Activated CD4-positive, alpha-beta T cell treated with anti-CD3 and anti-CD28 coated beads, Interleukin-2, amount 50 U/mL, for 16 hours (primary cell): Measurements from ENCODE around the gene PMFBP1.

Experiments
- DNase-seq: peaks from one replicate; pipeline ENCODE4 v3.0.0-alpha.2; 2020

PMFBP1 gene, protein sequence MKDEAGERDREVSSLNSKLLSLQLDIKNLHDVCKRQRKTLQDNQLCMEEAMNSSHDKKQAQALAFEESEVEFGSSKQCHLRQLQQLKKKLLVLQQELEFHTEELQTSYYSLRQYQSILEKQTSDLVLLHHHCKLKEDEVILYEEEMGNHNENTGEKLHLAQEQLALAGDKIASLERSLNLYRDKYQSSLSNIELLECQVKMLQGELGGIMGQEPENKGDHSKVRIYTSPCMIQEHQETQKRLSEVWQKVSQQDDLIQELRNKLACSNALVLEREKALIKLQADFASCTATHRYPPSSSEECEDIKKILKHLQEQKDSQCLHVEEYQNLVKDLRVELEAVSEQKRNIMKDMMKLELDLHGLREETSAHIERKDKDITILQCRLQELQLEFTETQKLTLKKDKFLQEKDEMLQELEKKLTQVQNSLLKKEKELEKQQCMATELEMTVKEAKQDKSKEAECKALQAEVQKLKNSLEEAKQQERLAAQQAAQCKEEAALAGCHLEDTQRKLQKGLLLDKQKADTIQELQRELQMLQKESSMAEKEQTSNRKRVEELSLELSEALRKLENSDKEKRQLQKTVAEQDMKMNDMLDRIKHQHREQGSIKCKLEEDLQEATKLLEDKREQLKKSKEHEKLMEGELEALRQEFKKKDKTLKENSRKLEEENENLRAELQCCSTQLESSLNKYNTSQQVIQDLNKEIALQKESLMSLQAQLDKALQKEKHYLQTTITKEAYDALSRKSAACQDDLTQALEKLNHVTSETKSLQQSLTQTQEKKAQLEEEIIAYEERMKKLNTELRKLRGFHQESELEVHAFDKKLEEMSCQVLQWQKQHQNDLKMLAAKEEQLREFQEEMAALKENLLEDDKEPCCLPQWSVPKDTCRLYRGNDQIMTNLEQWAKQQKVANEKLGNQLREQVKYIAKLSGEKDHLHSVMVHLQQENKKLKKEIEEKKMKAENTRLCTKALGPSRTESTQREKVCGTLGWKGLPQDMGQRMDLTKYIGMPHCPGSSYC

DNA sequence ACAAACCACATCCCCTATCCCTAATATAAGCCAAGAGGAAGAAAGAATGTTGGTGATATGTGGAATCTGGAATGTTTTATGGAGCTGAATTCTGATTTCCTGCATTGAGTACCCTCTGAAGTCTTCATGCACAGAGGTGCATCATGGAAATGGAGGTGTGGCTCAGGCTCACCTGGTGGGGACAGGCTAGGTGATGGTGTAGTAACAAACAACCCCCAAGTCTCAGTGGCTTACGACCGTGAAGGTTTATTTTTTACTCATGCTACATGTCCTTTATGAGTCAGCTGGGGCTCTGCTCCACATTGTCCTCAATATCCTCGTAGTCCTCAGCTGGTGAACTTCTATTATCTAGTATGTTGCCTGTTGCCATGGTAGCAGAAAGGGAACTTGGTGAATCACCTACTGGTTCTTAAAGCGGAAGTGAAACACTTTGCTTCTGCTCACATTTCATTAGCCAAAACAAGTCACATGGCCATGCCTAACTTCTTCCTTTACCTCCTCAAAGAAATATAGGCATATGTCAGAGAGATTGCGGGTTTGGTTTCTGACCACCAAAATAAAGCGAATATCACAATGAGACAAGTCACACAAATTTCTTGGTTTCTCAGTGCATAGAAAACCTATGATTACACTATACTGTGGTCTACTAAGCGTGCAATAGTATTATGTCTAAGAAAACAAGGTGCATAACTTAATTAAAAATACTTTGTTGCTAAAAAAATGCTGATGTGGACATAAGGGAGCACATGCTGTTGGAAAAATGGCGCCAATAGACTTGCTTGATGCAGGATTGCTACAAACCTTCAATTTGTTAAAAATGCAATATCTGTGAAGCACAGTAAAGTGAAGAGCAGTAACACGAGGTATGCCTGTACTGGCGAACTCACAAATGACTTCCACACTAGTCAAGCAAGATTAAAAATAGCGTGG is at the start of gene PMFBP1:
TSS of gene PMFBP1 (minus strand) at position 51 of the 930 bp plus-strand sequence. CDS start 947 bp downstream, outside the sequence.
- DNase-seq = peak; percentile 66

DNA sequence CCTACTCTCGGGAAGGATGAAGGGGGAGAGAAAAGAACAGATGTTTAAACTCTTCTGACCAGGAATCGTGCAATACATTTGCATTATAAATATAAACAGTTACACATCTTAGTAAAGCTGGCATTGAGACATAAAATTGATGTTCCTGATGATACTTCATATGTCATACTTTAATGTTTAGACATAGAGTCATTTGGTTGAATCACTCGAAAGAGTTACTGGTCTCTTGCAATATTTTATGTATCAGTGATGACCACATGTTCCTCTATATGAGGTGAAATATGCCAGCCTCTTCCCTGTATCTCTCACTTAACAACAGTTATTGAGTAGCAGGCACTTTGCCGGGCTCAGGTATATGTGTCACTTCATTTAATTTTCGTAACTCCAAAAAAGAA is 49.7 kb upstream of the PMFBP1 start:
- no peak for DNase-seq

DNA sequence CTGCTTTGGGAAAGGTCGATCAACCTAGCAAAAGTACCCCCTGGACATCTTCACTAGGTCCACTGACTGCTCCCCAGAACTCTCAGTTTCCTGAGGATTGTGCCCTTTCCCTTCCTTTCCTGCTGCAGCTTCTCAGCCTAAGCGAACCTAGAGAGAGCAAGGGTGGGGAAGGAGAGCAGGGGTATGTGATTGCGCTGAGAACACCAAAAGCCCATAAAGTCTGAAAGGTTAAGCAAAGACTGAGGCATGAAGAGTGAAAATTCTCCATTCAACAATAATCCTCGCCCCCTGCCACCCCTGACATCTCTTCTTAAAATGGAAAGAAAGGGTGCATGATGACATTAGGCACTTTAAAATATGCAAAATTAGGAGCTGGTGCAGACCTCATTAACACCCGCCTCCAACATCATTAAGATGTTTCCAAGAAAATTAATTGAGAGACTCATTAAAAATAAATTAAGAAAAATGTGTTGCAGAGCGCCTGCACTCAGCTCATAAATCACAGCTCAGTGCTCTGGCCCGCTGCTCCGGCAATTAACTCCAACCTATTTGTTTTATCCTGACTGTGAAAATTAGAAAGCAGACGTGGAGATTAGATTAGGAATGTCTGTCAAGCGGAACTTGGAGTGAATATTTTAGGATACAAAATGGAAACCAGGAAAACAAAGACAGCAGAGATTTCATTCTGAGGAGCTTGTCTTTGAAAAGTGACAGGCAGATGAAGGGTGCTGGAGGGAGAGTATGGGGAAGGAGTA is 49.1 kb upstream of the PMFBP1 start:
- no peak for DNase-seq

DNA sequence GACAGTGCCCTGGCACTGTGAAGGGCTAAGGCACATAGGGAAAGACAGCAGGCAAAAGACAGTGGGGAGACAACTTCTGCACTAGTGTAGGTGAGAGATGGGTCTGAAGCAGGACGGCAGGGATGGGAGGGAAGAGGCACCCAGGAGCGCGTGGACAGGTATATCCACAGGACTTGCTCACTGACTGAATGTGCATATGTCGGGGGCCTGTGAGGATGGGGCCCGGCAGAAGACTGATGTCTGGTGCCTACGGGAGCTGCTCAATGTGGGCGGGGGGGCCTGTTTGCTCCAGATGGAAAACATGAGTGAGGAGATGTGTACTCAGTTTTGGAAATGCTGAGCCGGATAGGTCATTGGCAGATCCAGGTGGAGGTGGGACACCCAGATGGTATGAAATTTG is 47.3 kb upstream of the PMFBP1 start:
- no peak for DNase-seq

DNA sequence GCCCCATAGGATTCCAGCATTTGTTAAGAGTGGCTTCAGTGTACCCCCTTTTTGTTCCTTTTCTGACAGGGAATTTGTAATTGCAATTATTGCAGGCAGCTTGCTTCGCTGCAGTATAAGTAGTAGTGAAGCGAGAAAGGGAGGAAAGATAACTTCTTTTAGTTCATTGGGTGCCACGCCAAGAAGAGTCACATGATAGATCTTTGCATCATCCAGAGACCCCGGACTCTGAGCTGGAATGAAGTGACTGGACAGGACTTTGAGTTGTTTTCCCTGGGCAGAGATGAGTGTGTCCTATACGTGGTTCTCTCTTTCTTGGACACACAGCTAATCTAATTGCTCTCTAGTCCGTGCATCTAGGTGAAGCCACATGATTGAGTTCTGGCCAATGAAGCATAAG is 44.8 kb upstream of the PMFBP1 start:
- no peak for DNase-seq

DNA sequence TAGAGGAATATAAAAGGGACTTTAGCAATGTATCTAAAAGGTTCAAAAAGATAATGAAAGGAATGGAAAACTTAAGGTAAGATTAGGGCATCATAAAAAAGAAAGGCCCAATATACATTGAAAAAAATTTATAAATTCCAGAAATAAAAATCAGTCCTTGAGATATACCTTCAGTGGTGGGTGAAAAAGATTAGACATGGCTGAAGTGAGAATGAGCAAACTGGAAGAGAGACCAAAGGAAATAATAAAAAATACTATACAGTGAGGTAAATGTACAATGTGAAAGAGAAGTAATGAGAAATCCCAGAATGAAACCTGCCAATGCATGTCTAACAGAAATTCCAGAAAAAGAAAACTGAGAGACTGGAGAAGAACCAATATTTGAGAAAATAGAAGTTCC is 42.9 kb upstream of the PMFBP1 start:
- no peak for DNase-seq

DNA sequence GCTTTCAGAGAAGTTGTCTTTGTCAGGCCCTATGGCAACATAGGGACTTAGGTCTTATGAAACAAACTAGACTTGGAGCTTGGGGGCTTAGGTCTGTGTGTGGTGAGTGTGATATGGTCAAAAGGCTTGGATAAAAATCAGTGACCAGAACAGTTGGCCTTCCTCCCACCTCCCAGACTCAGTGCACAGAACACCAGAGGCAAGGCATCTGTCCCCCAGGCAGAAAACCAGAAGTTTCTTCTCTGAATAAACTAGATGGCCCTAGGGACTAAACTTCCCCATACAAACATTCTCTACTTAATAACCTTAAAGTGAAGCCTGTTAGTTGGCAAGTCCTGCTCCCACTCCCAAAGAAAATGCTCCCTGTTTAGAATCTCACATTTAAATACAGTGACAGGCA is 39.2 kb upstream of the PMFBP1 start:
- DNase-seq = no peak

DNA sequence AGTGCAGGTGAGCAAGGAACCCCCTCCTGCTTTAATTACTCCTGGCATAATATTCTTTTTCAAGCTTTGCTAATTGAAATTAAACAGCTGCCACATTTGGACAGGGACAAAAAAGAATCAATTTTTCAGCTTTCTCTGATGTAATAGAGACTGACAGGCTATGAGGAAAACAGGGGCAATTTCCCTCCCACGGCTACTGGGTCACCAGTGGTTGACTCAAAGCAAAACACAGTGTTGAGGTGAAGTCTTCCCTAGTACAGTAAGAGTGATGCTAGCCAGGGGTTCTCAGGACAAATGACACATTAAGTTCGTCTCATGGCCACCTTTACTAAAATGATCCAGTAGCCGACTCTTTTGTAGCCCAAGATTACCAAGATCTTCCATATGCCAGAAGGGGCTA is 38.6 kb upstream of the PMFBP1 start:
- no peak for DNase-seq

DNA sequence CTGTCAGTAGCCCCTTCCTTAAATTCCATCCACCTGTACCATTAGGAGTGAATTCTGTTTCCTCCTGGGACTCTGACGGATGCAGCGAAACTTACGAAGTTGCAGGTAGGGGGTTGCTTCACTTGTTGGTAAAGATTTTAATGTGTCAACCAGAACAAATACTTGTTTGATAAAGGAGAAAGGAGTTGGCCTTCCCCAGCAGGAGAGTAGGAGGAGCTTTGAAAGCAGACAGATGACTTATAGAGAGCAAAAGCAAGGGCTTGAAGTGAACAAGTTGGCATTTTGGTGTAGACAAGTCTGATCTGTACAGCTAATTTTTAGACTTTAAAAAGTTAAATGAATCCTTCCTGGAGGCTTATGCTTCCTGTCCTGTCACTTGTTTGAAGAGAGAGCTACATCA is 38.1 kb upstream of the PMFBP1 start:
- DNase-seq = no peak

DNA sequence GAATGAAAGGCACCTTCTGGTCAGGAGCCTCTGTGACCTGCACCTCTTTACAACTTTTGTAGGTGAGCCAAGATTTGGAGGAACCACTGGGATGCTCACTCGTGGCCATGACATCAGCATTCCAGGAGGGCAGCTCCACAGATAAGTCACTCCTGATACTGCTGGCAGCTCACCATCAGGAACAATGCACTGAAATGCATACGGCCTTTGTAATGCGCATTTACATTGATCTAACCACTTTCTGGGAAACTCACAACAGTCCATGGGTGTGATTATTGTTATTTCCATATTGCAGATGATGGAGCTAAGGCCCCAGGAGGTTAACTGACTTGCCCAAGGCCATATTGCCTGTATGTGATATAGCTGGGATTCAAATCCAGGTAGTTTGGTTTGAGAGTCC is 34.3 kb upstream of the PMFBP1 start:
- DNase-seq = no peak

DNA sequence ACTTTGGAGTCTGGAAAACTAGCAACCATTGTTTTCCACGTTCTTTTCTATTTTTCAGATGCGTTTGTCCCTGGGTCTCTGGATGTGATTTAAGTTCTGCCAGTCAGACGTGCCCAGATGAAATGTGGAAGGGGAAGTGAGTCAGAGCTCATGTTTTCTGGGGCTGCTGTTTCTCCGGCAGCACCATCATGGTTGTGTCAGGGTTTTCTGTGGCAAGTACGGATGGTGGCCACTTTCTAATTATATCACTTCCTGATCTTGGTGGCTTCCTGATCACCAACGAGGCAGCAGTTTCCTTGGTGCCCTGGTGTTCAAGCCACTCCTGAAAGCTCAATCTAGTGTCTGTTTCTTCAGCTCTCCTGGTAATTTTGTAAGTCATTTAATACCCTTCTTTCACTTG is 31.4 kb upstream of the PMFBP1 start:
- peak; percentile 70 for DNase-seq

DNA sequence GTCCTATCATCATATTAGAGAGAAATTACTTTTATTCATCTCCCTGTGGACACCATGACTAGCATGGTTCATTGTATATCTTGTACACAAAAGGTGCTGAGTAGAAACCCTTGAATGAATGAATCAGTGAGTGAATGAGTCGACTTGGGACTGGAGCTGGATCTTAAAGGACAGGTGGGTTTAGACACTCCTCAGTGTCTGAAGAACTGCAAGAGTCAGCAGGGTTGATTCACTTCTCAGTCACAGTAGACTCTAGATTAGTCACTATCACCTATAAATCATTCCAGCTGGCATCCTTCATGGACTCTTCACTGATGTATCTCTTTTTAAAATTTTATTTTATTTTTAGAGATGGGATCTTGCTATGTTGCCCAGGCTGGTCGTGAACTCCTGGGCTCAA is 30.1 kb upstream of the PMFBP1 start:
- peak; percentile 18 for DNase-seq

DNA sequence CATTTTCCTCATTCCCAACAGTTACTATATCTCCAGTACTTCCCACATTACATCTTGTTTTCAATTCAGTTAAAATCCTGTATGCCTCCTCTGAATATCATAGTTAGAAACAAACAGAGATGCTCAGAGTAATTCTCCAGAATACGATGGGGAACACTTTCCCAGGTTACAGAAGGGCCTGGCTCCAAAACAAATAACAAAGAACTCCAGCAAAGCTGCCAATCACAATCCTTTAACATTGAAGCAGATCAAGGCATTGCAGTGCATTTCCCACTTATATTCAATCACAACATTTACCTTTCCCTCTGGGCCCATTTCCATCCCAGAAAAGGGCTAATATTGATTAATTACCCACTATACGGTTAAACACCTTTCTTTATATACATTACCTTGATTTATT is 29.4 kb upstream of the PMFBP1 start:
- DNase-seq = no peak

DNA sequence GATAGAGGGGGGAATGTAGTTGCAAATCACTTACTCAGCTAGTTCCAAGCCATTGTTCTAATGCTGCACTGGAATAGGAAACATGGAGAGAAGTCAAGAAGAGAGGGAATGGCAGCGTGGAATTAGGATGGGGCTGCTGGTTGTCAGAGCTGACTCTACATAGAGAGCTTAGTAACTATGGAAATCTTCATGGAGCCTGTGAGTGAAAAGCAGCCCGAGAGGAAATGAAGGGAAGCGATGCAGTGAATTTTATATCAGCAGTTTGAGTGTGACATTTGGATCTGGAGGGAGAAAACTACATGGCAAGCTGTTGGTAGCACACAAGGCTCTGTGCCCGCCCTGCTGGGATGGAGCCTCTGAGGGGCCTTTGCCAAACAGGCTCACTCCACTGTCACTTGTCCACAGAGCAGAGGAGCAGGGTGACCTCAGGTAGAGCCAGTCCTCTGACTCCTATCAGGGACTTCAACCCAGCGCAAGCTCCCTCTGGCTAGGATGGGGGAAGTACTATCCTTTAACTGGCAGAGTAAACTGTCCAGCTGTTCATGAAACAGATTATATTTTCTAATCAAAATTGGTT is 27.9 kb upstream of the PMFBP1 start:
- no peak for DNase-seq

DNA sequence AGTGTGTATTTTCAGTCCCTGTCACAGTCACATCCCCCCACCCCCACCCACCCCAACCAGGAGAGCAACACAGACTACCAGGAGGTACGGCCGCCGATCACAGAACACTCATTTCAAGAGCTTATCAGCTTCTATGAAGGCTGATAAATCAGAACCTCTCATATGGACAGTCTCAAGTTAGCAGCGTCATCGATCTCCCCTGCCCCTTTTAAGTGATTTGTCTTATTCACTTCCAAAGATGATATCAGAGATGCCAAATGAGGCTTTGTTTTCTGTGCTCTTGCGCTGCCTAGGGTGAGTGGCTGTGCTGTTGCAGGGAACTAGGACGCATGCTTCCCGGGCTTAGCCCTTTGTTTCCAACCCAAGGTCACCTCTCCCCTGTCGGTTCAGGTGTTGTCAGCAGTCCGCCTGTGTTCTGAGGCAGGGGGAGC is 26.8 kb upstream of the PMFBP1 start:
- DNase-seq = no peak

DNA sequence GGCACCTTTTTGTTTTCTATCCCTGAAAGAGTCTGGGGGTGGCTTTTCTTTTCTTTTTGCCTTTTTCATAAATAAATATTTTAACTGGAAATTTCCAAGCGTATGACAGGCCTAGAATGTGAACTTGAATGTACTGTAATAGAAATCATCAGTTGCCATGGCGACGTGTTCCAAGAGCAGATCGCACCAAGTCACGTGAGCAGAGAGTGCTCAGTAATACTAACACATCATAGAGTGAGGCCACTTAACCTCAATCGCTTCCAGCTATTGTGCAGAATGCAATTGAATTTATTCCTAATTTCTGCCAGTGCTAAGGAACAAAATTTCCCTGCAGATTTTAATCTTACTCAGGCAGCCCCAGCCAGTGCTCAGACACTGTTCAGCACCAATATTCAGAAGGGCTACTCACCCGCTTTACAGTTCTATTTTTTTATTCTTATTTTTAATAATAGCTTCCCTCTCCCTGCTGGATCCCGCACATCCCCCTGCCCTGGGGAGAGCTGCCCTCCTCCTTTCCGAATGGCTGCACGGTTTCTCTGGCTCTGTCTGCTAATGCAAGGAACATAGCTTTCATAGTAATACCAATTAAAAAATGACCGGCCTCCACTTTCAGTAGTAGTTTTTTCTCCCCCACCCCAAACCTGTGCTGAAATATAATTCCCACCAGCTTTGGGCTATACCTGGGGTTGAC is 26.2 kb upstream of the PMFBP1 start:
- no peak for DNase-seq

DNA sequence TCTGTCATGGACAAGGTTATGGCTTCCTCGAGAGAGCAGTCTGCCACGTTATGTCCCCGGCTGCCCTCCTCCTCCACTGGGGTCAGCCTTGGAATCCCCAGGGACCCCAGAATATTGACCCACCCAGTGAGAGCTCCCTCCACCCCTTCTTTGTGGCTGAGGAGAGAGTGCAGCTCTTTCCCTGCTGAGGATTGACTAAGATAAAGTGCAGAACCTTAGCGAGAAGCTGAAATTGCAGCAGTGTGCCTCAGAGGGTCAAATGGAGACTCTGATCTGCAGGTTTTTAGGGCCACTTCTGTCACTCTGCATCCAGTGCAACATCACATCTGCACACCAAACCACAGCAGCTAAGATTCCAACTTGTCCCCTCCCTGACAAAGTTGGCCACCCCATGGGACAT is 25.6 kb upstream of the PMFBP1 start:
- no peak for DNase-seq

DNA sequence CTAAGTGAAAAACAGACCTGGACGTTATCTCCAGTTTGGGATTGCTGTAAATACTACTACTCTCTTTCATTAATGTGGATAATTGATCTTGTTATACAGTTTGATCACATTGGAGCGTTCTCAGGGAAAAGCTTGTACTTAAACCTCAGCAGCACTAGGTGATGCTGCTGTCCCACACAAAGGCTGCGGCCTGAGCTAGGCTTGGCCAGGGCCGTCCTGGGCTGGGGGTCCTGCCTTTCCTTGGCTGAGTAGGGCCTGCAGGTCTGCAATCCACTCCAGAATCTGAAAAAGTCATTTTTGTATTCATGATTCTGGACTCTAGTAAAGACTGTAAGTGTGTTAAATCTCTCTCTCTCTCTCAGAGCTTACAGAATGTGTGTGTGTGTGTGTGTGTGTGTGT is 23.7 kb upstream of the PMFBP1 start:
- no peak for DNase-seq

DNA sequence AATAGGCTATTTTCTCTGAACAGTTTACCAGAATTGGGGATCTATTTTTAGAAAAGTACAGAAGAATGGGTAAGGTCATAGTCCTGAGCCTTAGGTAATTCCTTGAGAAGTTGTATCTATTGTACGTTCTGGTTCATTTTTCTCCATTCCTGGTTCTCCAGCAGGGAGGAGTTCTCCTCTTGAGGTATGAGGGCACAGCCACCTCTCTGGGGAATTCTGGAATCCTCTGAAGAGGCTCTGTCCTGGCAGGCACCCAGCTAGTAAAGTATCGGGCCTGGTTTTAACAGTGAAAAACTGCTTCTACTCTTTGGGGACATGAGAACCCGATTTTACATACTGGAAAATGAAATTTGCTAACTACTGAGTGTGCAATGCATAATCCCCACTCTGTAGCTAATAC is 19.6 kb upstream of the PMFBP1 start:
- no peak for DNase-seq

DNA sequence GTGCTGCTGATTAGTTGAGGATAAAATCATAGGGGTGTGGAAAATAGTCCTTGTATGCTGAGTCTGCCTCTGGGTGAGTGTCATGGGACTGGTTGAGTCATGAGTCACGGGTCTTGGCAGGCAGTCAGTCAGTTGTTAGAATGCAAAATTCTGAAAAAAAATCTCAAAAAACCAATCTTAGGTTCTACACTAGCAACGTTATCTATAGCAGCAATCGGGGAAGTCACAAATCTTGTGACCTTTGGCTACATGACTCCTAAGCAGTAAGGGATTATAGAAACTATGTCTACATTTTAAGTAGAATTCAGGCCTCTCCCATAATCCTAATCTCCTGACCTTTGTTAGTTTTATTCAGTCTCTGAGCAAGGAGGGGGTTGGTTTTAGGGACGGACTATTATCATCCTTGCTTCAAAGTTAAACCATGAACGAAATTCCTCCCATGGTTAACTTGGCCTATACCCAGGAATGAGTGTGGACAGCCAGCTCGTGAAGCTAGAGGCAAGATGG is 18.0 kb upstream of the PMFBP1 start:
- DNase-seq = no peak

DNA sequence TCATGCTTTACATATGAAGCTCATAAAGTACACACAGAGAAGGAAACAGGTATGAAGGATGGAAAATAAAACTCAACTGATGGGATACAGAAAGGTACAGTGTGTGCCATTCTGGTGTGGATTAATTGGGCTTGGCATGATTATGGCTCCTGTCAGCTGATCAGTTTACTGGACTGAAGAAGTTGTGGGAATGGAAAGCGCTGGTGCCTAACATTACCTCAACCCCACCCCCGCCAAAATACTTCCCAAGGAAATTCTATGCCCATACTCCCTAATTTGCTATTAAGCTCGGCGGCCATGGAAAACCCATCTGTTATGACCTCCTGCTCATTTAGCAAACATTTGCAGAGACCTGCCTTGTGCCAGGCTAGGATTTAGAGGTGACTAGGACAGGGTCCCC is 16.6 kb upstream of the PMFBP1 start:
- DNase-seq = no peak
